HG03280 (cell line): Measurements from ENCODE around the gene FAM89B.

ENCODE experiments used
- ATAC-seq: cut with Tn5 transposase; IDR thresholded peaks from one replicate; pipeline ENCODE4 v1.9.1; 2021; ENCODE audit warnings: mild to moderate bottlenecking, moderate library complexity; ENCODE audit not compliant: unreplicated experiment

FAM89B gene

GRCh38 chr11:65538915-65539743 lies 33.2 kb upstream of the FAM89B start:
- no peak for ATAC-seq

- ATAC-seq = peak; percentile 65
Observed at GRCh38 chr11:65539744-65540289, 32.5 kb upstream of the FAM89B start.

DNA sequence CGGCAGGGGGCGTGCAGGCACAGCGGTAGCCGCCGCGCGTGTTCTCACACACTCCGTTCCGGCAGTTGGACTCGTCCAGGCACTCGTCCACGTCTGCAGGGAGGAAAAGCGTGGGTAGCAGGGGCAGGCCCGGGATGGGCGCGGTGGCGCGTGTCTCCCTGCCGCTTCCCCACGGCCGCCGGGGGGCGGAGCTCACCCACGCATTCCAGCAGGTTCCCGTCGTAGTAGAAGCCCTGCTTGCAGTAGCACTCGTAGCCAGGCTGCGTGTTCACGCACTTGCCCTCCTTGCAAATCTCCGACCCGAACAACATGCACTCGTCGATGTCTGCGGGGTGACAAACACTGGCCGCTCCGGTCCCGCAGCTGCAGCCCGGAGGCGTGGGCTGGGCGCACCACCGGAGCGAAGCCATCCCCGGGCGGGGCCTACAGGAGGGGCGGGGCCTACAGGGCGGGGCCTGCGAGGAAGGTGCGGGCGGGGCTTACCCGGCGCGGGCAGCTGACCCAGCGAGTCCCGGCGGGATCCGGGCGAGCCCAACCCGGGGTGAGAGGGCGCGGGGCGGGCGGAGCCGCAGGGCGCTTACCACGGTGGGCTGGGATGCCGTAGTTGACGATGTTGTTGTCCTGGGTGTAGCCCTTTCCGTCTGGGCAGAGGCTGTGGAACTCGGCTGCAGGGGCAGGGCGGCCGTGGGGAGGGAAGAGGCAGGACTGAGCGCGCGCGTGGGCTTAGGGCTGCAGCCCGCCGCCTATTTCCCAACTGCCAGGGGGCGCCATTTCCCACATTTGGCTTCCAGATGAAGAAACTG lies 31.8 kb upstream of the FAM89B start:
- peak; percentile 69 for ATAC-seq

GRCh38 chr11:65541093-65541982 lies 31.0 kb upstream of the FAM89B start:
- ATAC-seq = no peak

- ATAC-seq = no peak
Observed at GRCh38 chr11:65542738-65543390, 29.5 kb upstream of the FAM89B start.

GRCh38 chr11:65545853-65546216 lies 26.5 kb upstream of the FAM89B start:
- ATAC-seq = no peak

GRCh38 chr11:65546217-65546958 lies 25.9 kb upstream of the FAM89B start:
- peak; percentile 67 for ATAC-seq

DNA sequence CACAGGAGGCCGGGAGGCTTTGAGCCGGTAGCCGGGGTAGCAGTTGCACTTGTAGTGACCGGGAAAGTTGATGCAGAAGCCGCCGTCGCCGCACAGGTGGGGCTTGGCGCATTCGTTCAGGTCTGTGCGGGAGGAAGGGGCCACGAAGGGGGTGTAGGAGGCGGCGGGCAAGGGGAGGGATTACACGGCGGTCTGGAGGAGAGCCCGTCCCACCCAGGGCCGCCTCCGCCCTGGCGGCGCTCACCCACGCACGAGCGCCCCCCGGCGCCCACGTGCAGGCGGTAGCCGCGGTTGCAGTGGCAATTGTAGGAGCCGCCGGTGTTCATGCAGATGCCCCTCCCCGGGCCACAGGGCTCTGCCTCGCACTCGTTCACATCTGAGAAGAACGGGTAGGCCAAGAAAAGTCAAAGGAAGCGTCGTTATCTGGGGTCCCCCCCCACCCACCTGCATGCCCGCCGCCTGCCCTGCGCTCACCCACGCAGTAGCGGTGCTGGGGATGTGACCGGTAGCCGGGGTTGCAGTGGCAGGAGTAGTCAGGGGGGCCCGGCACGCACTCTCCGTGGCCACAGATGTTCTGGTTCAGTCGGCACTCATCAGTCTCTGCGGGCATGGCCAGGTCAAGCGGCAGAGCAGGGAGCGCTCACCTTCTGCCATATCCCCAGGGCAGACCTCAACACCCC lies 24.8 kb upstream of the FAM89B start:
- ATAC-seq = no peak

DNA sequence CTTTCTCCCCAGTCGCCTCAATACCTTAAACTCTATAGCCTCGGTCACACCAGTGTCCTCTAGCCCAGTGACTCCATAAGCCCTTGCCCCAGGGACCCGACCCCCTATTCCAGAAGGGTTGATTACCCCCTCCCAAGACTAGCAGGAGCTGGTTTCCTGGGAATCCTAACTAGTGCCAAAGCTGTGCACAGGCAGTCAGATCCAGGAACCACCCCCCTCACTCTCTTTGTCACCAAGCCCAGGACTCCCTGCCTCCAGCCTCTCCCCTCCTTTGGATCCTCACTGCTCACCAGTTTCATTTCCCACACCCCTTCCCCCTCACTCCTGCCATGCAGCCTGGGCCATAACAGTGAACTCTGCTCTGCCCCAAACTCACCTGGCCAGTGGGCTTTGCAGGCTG lies 23.9 kb upstream of the FAM89B start:
- no peak for ATAC-seq

- no peak for ATAC-seq
Observed at GRCh38 chr11:65549096-65549495, 23.2 kb upstream of the FAM89B start.

DNA sequence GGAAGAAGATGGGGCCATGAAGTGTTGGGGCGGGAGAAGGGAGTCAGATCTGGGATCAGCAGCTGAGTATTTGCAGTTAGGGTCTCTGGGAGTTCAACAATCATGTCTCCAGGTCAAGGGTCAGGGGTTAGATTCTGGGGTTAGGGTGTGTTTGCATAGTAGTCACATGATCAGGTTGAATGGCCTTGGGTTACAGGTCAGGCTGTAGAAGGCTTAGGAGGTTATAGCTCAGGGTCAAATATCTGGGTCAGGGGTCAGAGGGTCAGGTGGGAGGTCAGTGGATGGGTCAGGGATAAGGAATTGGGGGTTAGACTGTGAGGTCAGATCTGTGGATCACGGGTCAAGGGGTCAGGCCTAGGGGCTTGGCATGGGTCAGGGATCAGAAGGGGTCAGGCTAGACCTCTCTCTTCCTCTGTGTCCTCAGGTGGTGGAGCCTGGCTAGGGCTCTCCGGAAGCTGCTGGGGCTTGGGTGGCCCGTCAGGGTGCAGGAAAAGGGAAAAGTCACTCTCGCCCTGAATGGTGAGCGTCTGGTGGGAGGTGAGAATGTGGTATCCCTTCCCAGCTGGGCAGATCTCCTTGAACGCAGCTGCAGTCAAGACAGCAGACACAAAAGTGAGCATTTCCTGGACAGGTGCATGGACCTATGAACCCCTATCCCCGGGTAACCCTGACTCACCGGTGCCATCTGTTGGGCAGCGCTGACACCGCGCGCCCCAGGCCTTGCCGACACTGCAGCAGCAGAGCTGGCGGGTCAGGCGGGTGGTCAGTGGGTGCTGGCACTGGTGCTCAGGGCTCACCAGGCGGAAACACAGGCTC lies 20.6 kb upstream of the FAM89B start:
- no peak for ATAC-seq

- ATAC-seq = no peak
Observed at GRCh38 chr11:65552388-65552951, 19.9 kb upstream of the FAM89B start.

GRCh38 chr11:65553301-65554001 lies 18.9 kb upstream of the FAM89B start:
- ATAC-seq = no peak

GRCh38 chr11:65554057-65554818 lies 18.1 kb upstream of the FAM89B start:
- no peak for ATAC-seq

- no peak for ATAC-seq
Observed at GRCh38 chr11:65554842-65555430, 17.4 kb upstream of the FAM89B start.

GRCh38 chr11:65555693-65556231 lies 16.6 kb upstream of the FAM89B start:
- ATAC-seq = no peak
